ENCODE measurements around the gene ZSWIM6.

ZSWIM6 gene

GRCh38 chr5:61551637-61552313, 219.7 kb downstream of the ZSWIM6 start:
- Histone ChIP-seq H3K36me3 (ENCODE audit: insufficient read depth, low read length) (no peaks in the 10 kb centered on the region), H3K27me3 (ENCODE audit: insufficient read depth, low read length) (no peaks in the 10 kb centered on the region), H3F3A (ENCODE audit: insufficient read depth, low read length) (no peaks in the 10 kb centered on the region), H3K4me1 (ENCODE audit: insufficient read depth, low read length, severe bottlenecking) (no peaks in the 10 kb centered on the region), H3K9ac (ENCODE audit: low read length) (no peak overlapping the region), H2AFZ (ENCODE audit: low read length) (no peak overlapping the region), H3K79me2 (ENCODE audit: insufficient read depth, low read length) (no peaks in the 10 kb centered on the region), H3K27ac (ENCODE audit: low read depth, low read length, poor library complexity, severe bottlenecking) (no peak overlapping the region), H3K4me2 (ENCODE audit: low read length) (no peak overlapping the region), H3K4me3 (ENCODE audit: low read depth, low read length, poor library complexity, severe bottlenecking) (no peak overlapping the region), H3K9me3 (ENCODE audit: low read length) (no peaks in the 10 kb centered on the region), H3K9me2 (ENCODE audit: low read depth, low read length) (no peaks in the 10 kb centered on the region), H4K20me1 (ENCODE audit: insufficient read depth, low read length) (no peaks in the 10 kb centered on the region)
- TF ChIP-seq CTCF (IDR thresholded peaks at IDR 0.05; ENCODE audit: low read length): no peak
- no peak for TF ChIP-seq EZH2 (IDR thresholded peaks at IDR 0.05; ENCODE audit: borderline replicate concordance, low read length)

DNA sequence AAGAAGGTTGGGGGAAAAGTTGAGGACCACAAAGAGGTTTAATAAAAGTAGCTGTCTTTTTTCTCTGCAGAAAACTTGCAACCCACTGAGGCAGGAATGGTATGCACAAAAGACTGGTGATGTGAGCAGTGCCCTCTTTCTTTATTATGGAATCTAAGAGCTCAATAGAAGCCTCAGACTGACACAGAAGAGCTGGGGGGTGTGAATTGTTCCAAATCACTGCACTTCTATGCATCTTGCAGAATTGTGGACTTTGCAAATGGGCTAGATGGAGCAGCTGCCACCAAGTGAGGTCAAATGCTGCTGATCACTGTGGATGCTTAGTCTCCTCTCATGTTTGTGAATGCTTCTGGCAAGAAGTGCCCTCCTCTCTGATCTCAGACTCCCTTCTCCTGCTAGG, 227.1 kb downstream of the ZSWIM6 start:
- no peaks in the 10 kb centered on the region for H3K9me2 ChIP-seq (ENCODE audit: low read depth, low read length)
- H3F3A ChIP-seq (ENCODE audit: insufficient read depth, low read length): no peaks in the 10 kb centered on the region
- no peaks in the 10 kb centered on the region for H3K4me1 ChIP-seq (ENCODE audit: insufficient read depth, low read length, severe bottlenecking)
- no peaks in the 10 kb centered on the region for H3K9me3 ChIP-seq (ENCODE audit: low read length)
- H3K9ac ChIP-seq (ENCODE audit: low read length): no peak overlapping the region
- no peak overlapping the region for H3K4me2 ChIP-seq (ENCODE audit: low read length)
- H3K79me2 ChIP-seq (ENCODE audit: insufficient read depth, low read length): no peaks in the 10 kb centered on the region
- TF ChIP-seq EZH2 (IDR thresholded peaks at IDR 0.05; ENCODE audit: borderline replicate concordance, low read length) (no peak), CTCF (IDR thresholded peaks at IDR 0.05; ENCODE audit: low read length) (no peak)
- no peak overlapping the region for H2AFZ ChIP-seq (ENCODE audit: low read length)
- H3K27ac ChIP-seq (ENCODE audit: low read depth, low read length, poor library complexity, severe bottlenecking): no peak overlapping the region
- H3K36me3 ChIP-seq (ENCODE audit: insufficient read depth, low read length): no peaks in the 10 kb centered on the region
- no peak overlapping the region for H3K4me3 ChIP-seq (ENCODE audit: low read depth, low read length, poor library complexity, severe bottlenecking)
- H4K20me1 ChIP-seq (ENCODE audit: insufficient read depth, low read length): no peaks in the 10 kb centered on the region
- H3K27me3 ChIP-seq (ENCODE audit: insufficient read depth, low read length): no peaks in the 10 kb centered on the region

DNA sequence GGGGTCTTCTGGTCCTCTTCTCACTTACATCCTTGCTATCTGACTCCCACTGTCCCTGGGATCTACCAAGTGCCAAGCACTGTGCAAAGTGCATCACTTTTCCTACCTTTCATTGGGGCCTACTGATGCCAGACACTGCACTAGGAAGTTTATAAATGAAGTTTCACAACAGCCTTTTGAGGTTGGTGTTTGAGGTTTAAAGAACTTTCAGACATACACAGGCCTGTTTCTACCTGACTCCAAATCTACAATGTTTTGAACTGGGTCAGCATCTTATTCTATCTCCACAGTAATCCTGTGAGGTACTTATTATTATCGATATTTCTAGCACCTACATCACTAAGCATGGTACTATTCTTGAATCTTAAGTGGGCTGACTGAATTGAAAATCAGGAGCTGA, 227.7 kb downstream of the ZSWIM6 start:
- Histone ChIP-seq H3K9ac (ENCODE audit: low read length) (no peak overlapping the region), H3K4me3 (ENCODE audit: low read depth, low read length, poor library complexity, severe bottlenecking) (no peak overlapping the region)
- TF ChIP-seq EZH2 (IDR thresholded peaks at IDR 0.05; ENCODE audit: borderline replicate concordance, low read length) (no peak), CTCF (IDR thresholded peaks at IDR 0.05; ENCODE audit: low read length) (no peak)

More for the DNA sequence above, 227.7 kb downstream of the ZSWIM6 start:
- Histone ChIP-seq H3K27me3 (ENCODE audit: insufficient read depth, low read length) (no peaks in the 10 kb centered on the region), H3K9me2 (ENCODE audit: low read depth, low read length) (no peaks in the 10 kb centered on the region), H3K79me2 (ENCODE audit: insufficient read depth, low read length) (no peaks in the 10 kb centered on the region), H3F3A (ENCODE audit: insufficient read depth, low read length) (no peaks in the 10 kb centered on the region), H3K36me3 (ENCODE audit: insufficient read depth, low read length) (no peaks in the 10 kb centered on the region), H4K20me1 (ENCODE audit: insufficient read depth, low read length) (no peaks in the 10 kb centered on the region), H3K4me1 (ENCODE audit: insufficient read depth, low read length, severe bottlenecking) (no peaks in the 10 kb centered on the region), H3K9me3 (ENCODE audit: low read length) (no peaks in the 10 kb centered on the region), H3K4me2 (ENCODE audit: low read length) (no peak overlapping the region), H3K27ac (ENCODE audit: low read depth, low read length, poor library complexity, severe bottlenecking) (no peak overlapping the region), H2AFZ (ENCODE audit: low read length) (no peak overlapping the region)
